ENCODE measurements around the gene SIGLEC1. TPM values are rescaled to one million over a fixed set of nuclear protein-coding genes. Genes with fewer than 3 reads are reported as not detected.

The SIGLEC1 gene
- total RNA-seq, 2 experiments from 2014 or later, result 0.08 to 0.11 TPM

GRCh38 chr20:3743251-3743650, 30.9 kb upstream of the SIGLEC1 start:
- intact Hi-C loops (cut with DNase I, micrococcal nuclease), result no loop called here
- peaks cover 6% of the 10 kb centered on the region for H3K27me3 Mint-ChIP-seq
- no peak overlapping the region for H3K27ac ChIP-seq (ENCODE audit: low read depth in 1 of 2, low read length in 2 of 2)
- H3K27ac Mint-ChIP-seq, result no peak overlapping the region
- no peak for ATAC-seq (ENCODE audit: poor library complexity)
- H3K27me3 ChIP-seq (ENCODE audit: control insufficient read depth in 1 of 2, insufficient read depth in 2 of 2, low read length in 2 of 2), result peaks cover 3 to 12% of the 10 kb centered on the region in 2 experiments
- no peak for DNase-seq
- H3K9me3 Mint-ChIP-seq, result no peaks in the 10 kb centered on the region
- H3K9me3 ChIP-seq (ENCODE audit: control insufficient read depth in 1 of 2, insufficient read depth in 1 of 2, low read length in 2 of 2), result no peaks in the 10 kb centered on the region
- peaks cover 11% of the 10 kb centered on the region for H3K4me1 ChIP-seq (ENCODE audit: insufficient read depth, low read length)
- no peak overlapping the region for H3K4me3 ChIP-seq (ENCODE audit: low read length)
- ChIA-PET POLR2A (no interaction called here), CTCF (interaction anchor here (0.5 kb wide), 1 partner anchor 427 kb away, joined by 3 read pairs; no protein-coding TSS in a partner anchor)
- no peak overlapping the region for H3K4me3 Mint-ChIP-seq
- peaks cover 13% of the 10 kb centered on the region for H3K4me1 Mint-ChIP-seq (ENCODE audit: low read depth)
- H3K36me3 Mint-ChIP-seq (ENCODE audit: low read depth), result no peaks in the 10 kb centered on the region
- TF ChIP-seq CTCF (IDR thresholded peaks at IDR 0.05), result no peak
- H3K36me3 ChIP-seq (ENCODE audit: insufficient read depth, low read length), result no peaks in the 10 kb centered on the region

- CTCF ChIA-PET, result no interaction called here
- peaks cover 13% of the 10 kb centered on the region for H3K4me1 Mint-ChIP-seq (ENCODE audit: low read depth)
Observed at GRCh38 chr20:3741836-3742458, 29.5 kb upstream of the SIGLEC1 start.

GRCh38 chr20:3740615-3741301, 28.4 kb upstream of the SIGLEC1 start:
- peaks cover 3 to 5% of the 10 kb centered on the region in 2 experiments for H3K27me3 ChIP-seq (ENCODE audit: control insufficient read depth in 1 of 2, insufficient read depth in 2 of 2, low read length in 2 of 2)
- H3K36me3 ChIP-seq (ENCODE audit: insufficient read depth, low read length), result no peaks in the 10 kb centered on the region
- no peaks in the 10 kb centered on the region for H3K9me3 ChIP-seq (ENCODE audit: control insufficient read depth in 1 of 2, insufficient read depth in 1 of 2, low read length in 2 of 2)
- no peak overlapping the region for H3K4me3 Mint-ChIP-seq
- H3K4me1 ChIP-seq (ENCODE audit: insufficient read depth, low read length), result peaks cover 11% of the 10 kb centered on the region
- no peak for TF ChIP-seq CTCF (IDR thresholded peaks at IDR 0.05)
- H3K27ac ChIP-seq (ENCODE audit: low read depth in 1 of 2, low read length in 2 of 2), result no peak overlapping the region
- H3K36me3 Mint-ChIP-seq (ENCODE audit: low read depth), result no peaks in the 10 kb centered on the region
- no peak for ATAC-seq (ENCODE audit: poor library complexity)
- no peaks in the 10 kb centered on the region for H3K27me3 Mint-ChIP-seq
- CTCF ChIA-PET, result no interaction called here
- intact Hi-C loops (cut with DNase I, micrococcal nuclease), result no loop called here
- H3K4me3 ChIP-seq (ENCODE audit: low read length), result no peak overlapping the region
- POLR2A ChIA-PET, result no interaction called here
- no peak overlapping the region for H3K27ac Mint-ChIP-seq
- H3K4me1 Mint-ChIP-seq (ENCODE audit: low read depth), result peaks cover 13% of the 10 kb centered on the region
- DNase-seq, result no peak
- no peaks in the 10 kb centered on the region for H3K9me3 Mint-ChIP-seq

More at GRCh38 chr20:3741836-3742458, 29.5 kb upstream of the SIGLEC1 start:
- Histone ChIP-seq H3K36me3 (ENCODE audit: insufficient read depth, low read length) (no peaks in the 10 kb centered on the region), H3K4me3 (ENCODE audit: low read length) (no peak overlapping the region), H3K9me3 (ENCODE audit: control insufficient read depth in 1 of 2, insufficient read depth in 1 of 2, low read length in 2 of 2) (no peaks in the 10 kb centered on the region), H3K4me1 (ENCODE audit: insufficient read depth, low read length) (peaks cover 11% of the 10 kb centered on the region), H3K27me3 (ENCODE audit: control insufficient read depth in 1 of 2, insufficient read depth in 2 of 2, low read length in 2 of 2) (peaks cover 3 to 6% of the 10 kb centered on the region in 2 experiments), H3K27ac (ENCODE audit: low read depth in 1 of 2, low read length in 2 of 2) (no peak overlapping the region)
- H3K27me3 Mint-ChIP-seq, result no peaks in the 10 kb centered on the region
- POLR2A ChIA-PET, result no interaction called here
- ATAC-seq (ENCODE audit: poor library complexity) (no peak), DNase-seq (no peak)
- intact Hi-C loops (cut with DNase I, micrococcal nuclease), result no loop called here
- H3K9me3 Mint-ChIP-seq, result no peaks in the 10 kb centered on the region
- TF ChIP-seq CTCF (IDR thresholded peaks at IDR 0.05), result no peak
- H3K4me3 Mint-ChIP-seq, result no peak overlapping the region
- H3K27ac Mint-ChIP-seq, result no peak overlapping the region
- H3K36me3 Mint-ChIP-seq (ENCODE audit: low read depth), result no peaks in the 10 kb centered on the region
